K562 (cell line): ENCODE data around the gene MOB3B. TPM values are rescaled to one million over a fixed set of nuclear protein-coding genes. Genes with fewer than 3 reads are reported as not detected.

Experiments used
- ELF1 ChIP-seq: fragments of 200-800 bp; sonication (Bioruptor generic); IDR thresholded peaks from 2 replicates; pipeline ENCODE4 v1.6.1; 2016; ENCODE audit warnings: missing genetic modification characterization, missing compliant biosample characterization
- ELF2 ChIP-seq: fragments of 250-450 bp; sonication (Bioruptor Pico); IDR thresholded peaks from 2 replicates; pipeline ENCODE4 v1.5.0; 2021; ENCODE audit warnings: mild to moderate bottlenecking
- HMG20A ChIP-seq: fragments of 450-650 bp; formaldehyde crosslinking; conservative IDR thresholded peaks from 2 replicates; pipeline ENCODE4 v1.4.0; 2020; ENCODE audit warnings: mild to moderate bottlenecking, mixed read lengths
- HMG20B ChIP-seq: fragments of 250-450 bp; sonication (Bioruptor Pico); IDR thresholded peaks from 2 replicates; pipeline ENCODE4 v1.5.0; 2021; ENCODE audit warnings: mild to moderate bottlenecking
- polyA plus RNA-seq, 8 experiments: library from polyadenylated mRNA; depleted of rRNA in 4 of 8; stranded (reverse) in 5 of 8; unstranded in 3 of 8; fragments of >200 nt; fragmentation: Nextera tagmentation in 2 of 8; fragmentation: Illumina TruSeq in 1 of 8; extraction: Ambion mirVana in 2 of 8; extraction: Trizol in 1 of 8; gene quantifications; 2 replicates each; pipeline versions ENCODE4 v1.2.1 to v1.2.3, GENCODE V29; 2011 to 2014; ENCODE audit warnings: inconsistent platforms in 1 of 8, missing spikeins in 1 of 8
- total RNA-seq, 7 experiments: library from RNA; depleted of rRNA in 6 of 7; stranded (reverse); fragments of >200 nt in 6 of 7; fragmentation: Illumina TruSeq in 2 of 7; extraction: Trizol in 2 of 7; gene quantifications; 2 replicates each; pipeline versions ENCODE4 v1.2.1 to v1.2.3, GENCODE V29; 2011 to 2021; ENCODE audit warnings: low replicate concordance in 1 of 7
- TF ChIP-seq, protein P1 (sequence below), 3 experiments: IDR thresholded peaks in 2 of 3; conservative IDR thresholded peaks in 1 of 3; 2 replicates each; pipeline ENCODE4 v1.5.1; 2011 to 2012; ENCODE audit warnings: low read length in 3 of 3, mild to moderate bottlenecking in 3 of 3, control low read depth in 2 of 3, improper control_type of control experiment in 1 of 3, inconsistent platforms in 1 of 3, low read depth in 1 of 3, mixed read lengths in 1 of 3, moderate library complexity in 1 of 3; ENCODE audit not compliant: insufficient read depth in 2 of 3
- TF ChIP-seq, protein P2 (sequence below): conservative IDR thresholded peaks from 2 replicates; pipeline ENCODE4 v1.6.1; 2011; ENCODE audit warnings: low read depth, mild to moderate bottlenecking, low read length; ENCODE audit not compliant: control insufficient read depth
- TF ChIP-seq, protein P3 (sequence below), 2 experiments: IDR thresholded peaks; 2 replicates each; pipeline ENCODE4 v1.6.1; 2012; ENCODE audit warnings: improper control_type of control experiment in 2 of 2, low read depth in 2 of 2, low read length in 2 of 2, borderline replicate concordance in 1 of 2

MOB3B gene
- total and polyA plus RNA-seq, 9 of the 15 experiments (the other 6 are each of a cell fraction or from before 2014, with no cell fraction given), result 3.6 to 12.8 (median 7.2) TPM

DNA sequence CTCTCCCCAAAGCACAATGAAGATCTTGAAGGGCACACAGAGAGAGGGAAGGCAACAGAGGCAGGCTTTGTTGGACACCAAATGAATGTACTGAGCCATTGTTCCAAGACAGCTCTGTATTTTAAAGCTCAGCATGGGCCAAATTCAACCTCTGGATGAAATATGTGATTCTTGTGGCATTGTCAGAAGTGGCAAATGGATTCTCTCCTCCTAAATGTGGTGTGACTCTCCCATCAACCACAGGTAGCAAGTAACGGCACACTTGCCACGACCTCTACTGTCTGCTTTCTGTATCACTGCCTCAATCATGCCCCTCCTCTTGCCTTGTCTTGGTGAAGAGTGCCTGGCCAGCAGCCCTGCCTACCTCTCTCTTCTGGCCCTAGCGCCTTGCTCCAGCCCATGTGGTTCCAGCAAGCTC is 6.1 kb upstream of the MOB3B start (continued):
- no peak for TF ChIP-seq ELF2 (CRISPR knock-in tag)
- TF ChIP-seq ELF1 (tag), result no peak
- TF ChIP-seq, protein P1, sequence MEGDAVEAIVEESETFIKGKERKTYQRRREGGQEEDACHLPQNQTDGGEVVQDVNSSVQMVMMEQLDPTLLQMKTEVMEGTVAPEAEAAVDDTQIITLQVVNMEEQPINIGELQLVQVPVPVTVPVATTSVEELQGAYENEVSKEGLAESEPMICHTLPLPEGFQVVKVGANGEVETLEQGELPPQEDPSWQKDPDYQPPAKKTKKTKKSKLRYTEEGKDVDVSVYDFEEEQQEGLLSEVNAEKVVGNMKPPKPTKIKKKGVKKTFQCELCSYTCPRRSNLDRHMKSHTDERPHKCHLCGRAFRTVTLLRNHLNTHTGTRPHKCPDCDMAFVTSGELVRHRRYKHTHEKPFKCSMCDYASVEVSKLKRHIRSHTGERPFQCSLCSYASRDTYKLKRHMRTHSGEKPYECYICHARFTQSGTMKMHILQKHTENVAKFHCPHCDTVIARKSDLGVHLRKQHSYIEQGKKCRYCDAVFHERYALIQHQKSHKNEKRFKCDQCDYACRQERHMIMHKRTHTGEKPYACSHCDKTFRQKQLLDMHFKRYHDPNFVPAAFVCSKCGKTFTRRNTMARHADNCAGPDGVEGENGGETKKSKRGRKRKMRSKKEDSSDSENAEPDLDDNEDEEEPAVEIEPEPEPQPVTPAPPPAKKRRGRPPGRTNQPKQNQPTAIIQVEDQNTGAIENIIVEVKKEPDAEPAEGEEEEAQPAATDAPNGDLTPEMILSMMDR (IDR thresholded peaks at IDR 0.05 in 2 of 3, conservative IDR thresholded peaks at IDR 0.05 in 1 of 3; ENCODE audit: insufficient read depth in 2 of 3, low read depth in 1 of 3, low read length in 3 of 3), result peak; percentile 32 to 48 (median 44); a peak in 4 of 6 replicates
- no peak for TF ChIP-seq HMG20A
- TF ChIP-seq, protein P2, sequence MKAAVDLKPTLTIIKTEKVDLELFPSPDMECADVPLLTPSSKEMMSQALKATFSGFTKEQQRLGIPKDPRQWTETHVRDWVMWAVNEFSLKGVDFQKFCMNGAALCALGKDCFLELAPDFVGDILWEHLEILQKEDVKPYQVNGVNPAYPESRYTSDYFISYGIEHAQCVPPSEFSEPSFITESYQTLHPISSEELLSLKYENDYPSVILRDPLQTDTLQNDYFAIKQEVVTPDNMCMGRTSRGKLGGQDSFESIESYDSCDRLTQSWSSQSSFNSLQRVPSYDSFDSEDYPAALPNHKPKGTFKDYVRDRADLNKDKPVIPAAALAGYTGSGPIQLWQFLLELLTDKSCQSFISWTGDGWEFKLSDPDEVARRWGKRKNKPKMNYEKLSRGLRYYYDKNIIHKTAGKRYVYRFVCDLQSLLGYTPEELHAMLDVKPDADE, result no peak
- no peak for TF ChIP-seq HMG20B (CRISPR knock-in tag)
- TF ChIP-seq, protein P3, sequence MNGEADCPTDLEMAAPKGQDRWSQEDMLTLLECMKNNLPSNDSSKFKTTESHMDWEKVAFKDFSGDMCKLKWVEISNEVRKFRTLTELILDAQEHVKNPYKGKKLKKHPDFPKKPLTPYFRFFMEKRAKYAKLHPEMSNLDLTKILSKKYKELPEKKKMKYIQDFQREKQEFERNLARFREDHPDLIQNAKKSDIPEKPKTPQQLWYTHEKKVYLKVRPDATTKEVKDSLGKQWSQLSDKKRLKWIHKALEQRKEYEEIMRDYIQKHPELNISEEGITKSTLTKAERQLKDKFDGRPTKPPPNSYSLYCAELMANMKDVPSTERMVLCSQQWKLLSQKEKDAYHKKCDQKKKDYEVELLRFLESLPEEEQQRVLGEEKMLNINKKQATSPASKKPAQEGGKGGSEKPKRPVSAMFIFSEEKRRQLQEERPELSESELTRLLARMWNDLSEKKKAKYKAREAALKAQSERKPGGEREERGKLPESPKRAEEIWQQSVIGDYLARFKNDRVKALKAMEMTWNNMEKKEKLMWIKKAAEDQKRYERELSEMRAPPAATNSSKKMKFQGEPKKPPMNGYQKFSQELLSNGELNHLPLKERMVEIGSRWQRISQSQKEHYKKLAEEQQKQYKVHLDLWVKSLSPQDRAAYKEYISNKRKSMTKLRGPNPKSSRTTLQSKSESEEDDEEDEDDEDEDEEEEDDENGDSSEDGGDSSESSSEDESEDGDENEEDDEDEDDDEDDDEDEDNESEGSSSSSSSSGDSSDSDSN (IDR thresholded peaks at IDR 0.05; ENCODE audit: borderline replicate concordance in 1 of 2, low read depth in 2 of 2, low read length in 2 of 2), result no peak
